Stimulated activated naive CD8-positive, alpha-beta T cell treated with anti-CD3 and anti-CD28 coated beads, Interleukin-15, Interleukin-2, amounts not matched to agents 100 U/mL and 50 U/mL, for 24 hours (primary cell): Measurements from ENCODE around the gene IRF2BP1.
"Not testable (repeated sequence)": the region's sequence is repeated elsewhere in the genome, so short reads cannot be mapped to it uniquely, and the experiment has no call there.

Experiments used
- ATAC-seq: fragments of 150-1000 bp; cut with Tn5 transposase; one replicate; pipeline ENCODE4 v1.10.0; 2021
- DNase-seq: peaks from one replicate; pipeline ENCODE4 v3.0.0; 2021

Gene IRF2BP1

GRCh38 chr19:45882652-45883585 lies 3.0 kb downstream of the IRF2BP1 start:
- DNase-seq (peak; percentile 92), ATAC-seq (peak; percentile 29)

- DNase-seq (no peak), ATAC-seq (no peak)
These were observed 3.9 kb downstream of the IRF2BP1 start for GRCh38 chr19:45881909-45882528.

GRCh38 chr19:45881082-45881908 lies 4.6 kb downstream of the IRF2BP1 start:
- DNase-seq, result no peak
- ATAC-seq, result no peak

- no peak for ATAC-seq
These were observed 6.0 kb downstream of the IRF2BP1 start for GRCh38 chr19:45879971-45880370.

GRCh38 chr19:45879055-45879454 lies 6.9 kb downstream of the IRF2BP1 start:
- DNase-seq (no peak), ATAC-seq (no peak)

More at GRCh38 chr19:45879971-45880370, 6.0 kb downstream of the IRF2BP1 start:
- no peak for DNase-seq

GRCh38 chr19:45878043-45878794 lies 7.7 kb downstream of the IRF2BP1 start:
- ATAC-seq (peak; percentile 78), DNase-seq (peak; percentile 37)

GRCh38 chr19:45876411-45877197 lies 9.3 kb downstream of the IRF2BP1 start:
- peak; percentile 56 for DNase-seq
- peak; percentile 35 for ATAC-seq

- DNase-seq, result no peak
- peak; percentile 51 for ATAC-seq
These were observed 9.9 kb downstream of the IRF2BP1 start for GRCh38 chr19:45876161-45876410.

GRCh38 chr19:45874620-45874966 lies 11.3 kb downstream of the IRF2BP1 start:
- ATAC-seq (no peak), DNase-seq (no peak)

GRCh38 chr19:45873219-45873772 lies 12.6 kb downstream of the IRF2BP1 start:
- ATAC-seq (no peak), DNase-seq (no peak)

- no peak for ATAC-seq
- no peak for DNase-seq
These were observed 13.6 kb downstream of the IRF2BP1 start for GRCh38 chr19:45872095-45872919.

GRCh38 chr19:45870798-45871197 lies 15.1 kb downstream of the IRF2BP1 start:
- no peak for DNase-seq
- ATAC-seq, result no peak

GRCh38 chr19:45867241-45867640 lies 18.7 kb downstream of the IRF2BP1 start:
- not testable (repeated sequence) for DNase-seq, ATAC-seq

- no peak for ATAC-seq
- no peak for DNase-seq
These were observed 19.4 kb downstream of the IRF2BP1 start for GRCh38 chr19:45866400-45867176.

- DNase-seq, result no peak
- no peak for ATAC-seq
These were observed 20.5 kb downstream of the IRF2BP1 start for GRCh38 chr19:45865269-45865948.

- no peak for ATAC-seq
- DNase-seq, result no peak
These were observed 21.3 kb downstream of the IRF2BP1 start for GRCh38 chr19:45864629-45865082.

GRCh38 chr19:45863840-45864628 lies 21.9 kb downstream of the IRF2BP1 start, which contains the start of gene FOXA3:
Gene FOXA3, plus strand, starts transcription at chr19:45864326. Its CDS starts 131 bp downstream, at chr19:45864457.
- DNase-seq (peak; percentile 79), ATAC-seq (peak; percentile 40)
